IMR-90 (cell line): ENCODE measurements around the gene RPL27A. TPM values are rescaled to one million over a fixed set of nuclear protein-coding genes. Genes with fewer than 3 reads are reported as not detected.

Experiments
- ATAC-seq: fragments of 200-7000 bp; cut with Tn5 transposase; 2 replicates; pipeline ENCODE4 v1.9.1; 2020; ENCODE audit warnings: low read depth, mild to moderate bottlenecking, moderate library complexity
- BruUV-seq: library from RNA; stranded (reverse); fragments of 400-500 nt; replicated peaks from 2 replicates; lab custom pipeline; 2021; lab: Mats Ljungman, UMichigan
- CTCF ChIA-PET: fragments of 300-600 bp; formaldehyde crosslinking; extraction: SDS; loops from one replicate; lab custom pipeline; 2021; ENCODE audit warnings: antibody characterized with exemption; lab: Yijun Ruan, JAX
- POLR2A ChIA-PET: fragments of 300-600 bp; sonication (Branson Sonifier 250); formaldehyde crosslinking; loops from one replicate; lab custom pipeline; 2022; ENCODE audit warnings: antibody characterized with exemption; ENCODE audit not compliant: unreplicated experiment; lab: Charles Lee
- DNase-seq: peaks from one replicate; pipeline ENCODE4 v3.0.0; 2013
- H2AFZ ChIP-seq: replicated peaks from 2 replicates; pipeline ENCODE3; 2013; ENCODE audit warnings: low read length, mild to moderate bottlenecking; ENCODE audit not compliant: poor library complexity
- H2AK5ac ChIP-seq: 2 replicates; pipeline ENCODE4 v1.6.1; 2013; ENCODE audit warnings: low read depth, low read length, inconsistent platforms
- H2AK9ac ChIP-seq: replicated peaks from 2 replicates; pipeline ENCODE3; 2013; ENCODE audit warnings: mild to moderate bottlenecking, low read depth, low read length, moderate library complexity; ENCODE audit not compliant: poor library complexity
- H2BK120ac ChIP-seq: 2 replicates; pipeline ENCODE4 v1.6.1; 2013; ENCODE audit warnings: low read depth, low read length, inconsistent platforms
- H2BK15ac ChIP-seq: 3 replicates; pipeline ENCODE4 v1.6.1; 2013; ENCODE audit warnings: low read depth, low read length, inconsistent platforms
- H2BK20ac ChIP-seq: 2 replicates; pipeline ENCODE4 v1.6.1; 2013; ENCODE audit warnings: low read depth, mild to moderate bottlenecking, inconsistent platforms, low read length, moderate library complexity
- H2BK5ac ChIP-seq: 2 replicates; pipeline ENCODE4 v1.6.1; 2013; ENCODE audit warnings: mild to moderate bottlenecking, low read depth, low read length, inconsistent platforms; ENCODE audit not compliant: poor library complexity, severe bottlenecking
- H3K14ac ChIP-seq: replicated peaks from 2 replicates; pipeline ENCODE4 v1.6.1; 2013; ENCODE audit warnings: low read depth, low read length, inconsistent platforms
- H3K18ac ChIP-seq: 2 replicates; pipeline ENCODE4 v1.6.1; 2013; ENCODE audit warnings: low read depth, low read length, control low read depth
- H3K23ac ChIP-seq: 2 replicates; pipeline ENCODE4 v1.6.1; 2013; ENCODE audit warnings: low read depth, low read length, inconsistent platforms
- H3K27ac ChIP-seq: 2 replicates; pipeline ENCODE4 v1.5.1; 2013; ENCODE audit warnings: mild to moderate bottlenecking, control low read depth, low read length; ENCODE audit not compliant: insufficient read depth
- H3K27me3 ChIP-seq: 2 replicates; pipeline ENCODE4 v1.6.1; 2013; ENCODE audit warnings: low read length; ENCODE audit not compliant: control insufficient read depth, insufficient read depth
- H3K36me3 ChIP-seq: 2 replicates; pipeline ENCODE4 v1.6.1; 2013; ENCODE audit warnings: low read length, mixed read lengths; ENCODE audit not compliant: control insufficient read depth, insufficient read depth
- H3K4ac ChIP-seq: 2 replicates; pipeline ENCODE4 v1.6.1; 2013; ENCODE audit warnings: low read depth, low read length, inconsistent platforms
- H3K4me1 ChIP-seq: 2 replicates; pipeline ENCODE4 v1.6.1; 2013; ENCODE audit warnings: low read length, mixed read lengths; ENCODE audit not compliant: control insufficient read depth, insufficient read depth
- H3K4me2 ChIP-seq: 2 replicates; pipeline ENCODE4 v1.6.1; 2013; ENCODE audit warnings: low read depth, mild to moderate bottlenecking, control low read depth, low read length, moderate library complexity
- H3K4me3 ChIP-seq: 2 replicates; pipeline ENCODE4 v1.5.1; 2013; ENCODE audit warnings: low read depth, mild to moderate bottlenecking, control low read depth, low read length, moderate library complexity; ENCODE audit not compliant: insufficient read depth
- H3K56ac ChIP-seq: 2 replicates; pipeline ENCODE4 v1.6.1; 2013; ENCODE audit warnings: low read length, inconsistent platforms; ENCODE audit not compliant: insufficient read depth; ENCODE audit errors: extremely low read depth
- H3K79me1 ChIP-seq, 2 experiments: 2 replicates each; pipeline ENCODE4 v1.6.1; 2013; ENCODE audit warnings: low read length in 2 of 2, inconsistent platforms in 1 of 2, low read depth in 1 of 2
- H3K9ac ChIP-seq: 2 replicates; pipeline ENCODE4 v1.6.1; 2013; ENCODE audit warnings: low read depth, low read length, control low read depth
- H3K9me1 ChIP-seq: 2 replicates; pipeline ENCODE4 v1.6.1; 2013; ENCODE audit warnings: low read length, inconsistent platforms; ENCODE audit not compliant: insufficient read depth
- H3K9me3 ChIP-seq: 2 replicates; pipeline ENCODE4 v1.6.1; 2013; ENCODE audit warnings: low read length; ENCODE audit not compliant: control insufficient read depth, insufficient read depth
- H4K20me1 ChIP-seq: 2 replicates; pipeline ENCODE4 v1.6.1; 2013; ENCODE audit warnings: low read length, inconsistent platforms; ENCODE audit not compliant: insufficient read depth
- H4K5ac ChIP-seq: 2 replicates; pipeline ENCODE4 v1.6.1; 2013; ENCODE audit warnings: mild to moderate bottlenecking, low read depth, low read length, control low read depth
- H4K8ac ChIP-seq, 2 experiments: 2 replicates each; pipeline ENCODE4 v1.6.1; 2013; ENCODE audit warnings: low read depth in 2 of 2, low read length in 2 of 2, control low read depth in 1 of 2, inconsistent platforms in 1 of 2
- H4K91ac ChIP-seq: 2 replicates; pipeline ENCODE4 v1.6.1; 2013; ENCODE audit warnings: low read depth, low read length, inconsistent platforms; ENCODE audit not compliant: insufficient read depth
- BHLHE40 ChIP-seq: fragments of 150-350 bp; IDR thresholded peaks from 2 replicates; pipeline ENCODE4 v1.6.1; 2016; ENCODE audit warnings: mild to moderate bottlenecking, low read depth, low read length
- CEBPB ChIP-seq: IDR thresholded peaks from 2 replicates; pipeline ENCODE4 v1.6.1; 2012; ENCODE audit warnings: low read depth, low read length, improper control_type of control experiment
- CHD1 ChIP-seq: IDR thresholded peaks from 2 replicates; pipeline ENCODE4 v1.6.1; 2012; ENCODE audit warnings: low read depth, low read length, improper control_type of control experiment
- FOS ChIP-seq: fragments of 150-350 bp; IDR thresholded peaks from 2 replicates; pipeline ENCODE4 v1.6.1; 2016; ENCODE audit warnings: low read depth, low read length
- MAFK ChIP-seq: IDR thresholded peaks from 2 replicates; pipeline ENCODE4 v1.6.1; 2012; ENCODE audit warnings: low read depth, low read length, improper control_type of control experiment
- MAZ ChIP-seq: IDR thresholded peaks from 2 replicates; pipeline ENCODE4 v1.6.1; 2012; ENCODE audit warnings: low read depth, mild to moderate bottlenecking, low read length, improper control_type of control experiment, moderate library complexity, borderline replicate concordance
- MXI1 ChIP-seq: IDR thresholded peaks from 2 replicates; pipeline ENCODE4 v1.6.1; 2012; ENCODE audit warnings: low read depth, mild to moderate bottlenecking, low read length, moderate library complexity, borderline replicate concordance
- NFE2L2 ChIP-seq: fragments of 150-350 bp; IDR thresholded peaks from 2 replicates; pipeline ENCODE4 v1.6.1; 2016; ENCODE audit warnings: low read depth, mild to moderate bottlenecking, low read length
- POLR2A ChIP-seq: IDR thresholded peaks from 2 replicates; pipeline ENCODE4 v1.6.1; 2012; ENCODE audit warnings: mild to moderate bottlenecking, low read depth, low read length
- RAD21 ChIP-seq: IDR thresholded peaks from 2 replicates; pipeline ENCODE4 v1.6.1; 2012; ENCODE audit warnings: low read length, improper control_type of control experiment
- RCOR1 ChIP-seq: IDR thresholded peaks from 2 replicates; pipeline ENCODE4 v1.6.1; 2012; ENCODE audit warnings: mild to moderate bottlenecking, low read length, improper control_type of control experiment; ENCODE audit not compliant: insufficient replicate concordance
- RFX5 ChIP-seq: IDR thresholded peaks from 2 replicates; pipeline ENCODE4 v1.8.0; 2012; ENCODE audit warnings: low read depth, mild to moderate bottlenecking, low read length, moderate library complexity
- SMC3 ChIP-seq: fragments of 150-350 bp; IDR thresholded peaks from 2 replicates; pipeline ENCODE4 v1.6.1; 2016; ENCODE audit warnings: low read depth, mild to moderate bottlenecking, antibody characterized with exemption, low read length, moderate library complexity
- WGBS, 2 experiments: methylation state at CpG; one replicate each; pipeline versions ENCODE4 v1.1.5 to v1.1.7; 2013; ENCODE audit warnings: missing lambda C conversion rate in 2 of 2; ENCODE audit not compliant: insufficient read length in 1 of 2; ENCODE audit errors: extremely low coverage in 2 of 2; 5-methylcytosine and 5-hydroxymethylcytosine counted together
- dilution Hi-C: fragments of 300-500 bp; cut with HindIII; formaldehyde crosslinking; loops from one replicate; pipeline ENCODE4 v1.14.3; 2018; ENCODE audit warnings: low sequenced_read_pairs; ENCODE audit not compliant: unreplicated experiment
- in situ Hi-C: fragments of 300-500 bp; cut with MboI; formaldehyde crosslinking; loops from 3 replicates; pipeline ENCODE4 v1.14.3; 2019; ENCODE audit warnings: low sequenced_read_pairs, inconsistent platforms, mixed read lengths
- intact Hi-C: fragments of 100-400 bp; cut with micrococcal nuclease; formaldehyde crosslinking; loops from 2 replicates; pipeline ENCODE4 v1.10.0; 2022
- polyA plus RNA-seq, 3 experiments: library from polyadenylated mRNA; depleted of rRNA; stranded (reverse); fragments of >200 nt; gene quantifications; 2 replicates each; pipeline ENCODE4 v1.2.3, GENCODE V29; 2012; ENCODE audit warnings: low replicate concordance in 1 of 3
- total RNA-seq: library from RNA; depleted of rRNA; stranded (reverse); fragments of >200 nt; gene quantifications from 2 replicates; pipeline ENCODE4 v1.2.3, GENCODE V29; 2012
- TF ChIP-seq, protein P1 (sequence below): fragments of 150-350 bp; IDR thresholded peaks from 2 replicates; pipeline ENCODE4 v1.6.1; 2017; ENCODE audit warnings: mild to moderate bottlenecking, antibody characterized with exemption, low read length, low read depth
- TF ChIP-seq, protein P2 (sequence below): fragments of 150-350 bp; IDR thresholded peaks from 2 replicates; pipeline ENCODE4 v1.6.1; 2016; ENCODE audit warnings: low read depth, mild to moderate bottlenecking, low read length, moderate library complexity, borderline replicate concordance

Gene RPL27A
- total and polyA plus RNA-seq, 2 of the 4 experiments (the other 2 are of a cell fraction), result 786 to 849 TPM

DNA sequence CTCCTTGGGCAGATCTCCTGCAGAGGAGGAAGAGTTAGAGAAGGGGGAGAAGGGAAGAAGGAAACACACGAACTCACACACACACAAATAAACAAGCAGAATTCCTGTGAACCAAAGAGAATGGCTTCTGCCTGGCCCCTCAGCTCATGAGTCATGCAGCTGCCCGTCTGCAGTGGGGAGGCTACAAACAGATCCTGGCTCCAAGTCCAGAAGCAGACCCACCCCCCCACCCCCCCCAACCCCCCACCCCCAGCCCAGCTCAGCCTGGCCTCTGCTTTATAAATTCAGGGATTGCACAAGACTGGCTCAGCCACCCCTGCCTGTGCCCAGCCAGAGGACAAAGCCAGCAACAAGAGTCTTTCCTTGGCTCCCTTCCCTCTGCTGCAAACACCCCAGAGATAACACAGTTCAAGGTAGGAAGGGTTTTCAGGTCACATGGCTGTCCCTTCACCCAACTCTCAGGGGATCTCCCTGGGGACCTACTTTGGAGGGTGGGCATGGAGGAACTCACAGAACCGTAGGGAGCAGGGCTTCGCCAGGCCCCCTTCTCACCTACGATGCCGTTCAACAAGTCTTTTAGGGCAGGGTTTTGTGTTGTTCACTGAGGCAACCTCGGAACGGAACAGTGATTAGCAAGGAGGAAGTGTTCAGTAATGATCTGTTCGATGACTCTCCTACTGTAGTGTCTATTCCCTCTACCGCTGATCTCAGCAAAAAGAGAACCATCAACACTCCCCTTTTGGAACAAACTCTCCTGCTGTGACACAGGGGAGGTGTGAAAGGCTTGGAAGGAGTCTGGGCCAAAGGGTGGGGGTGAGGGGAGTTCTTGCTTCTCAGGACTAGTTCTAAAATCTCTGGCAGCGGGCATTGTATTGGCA, 35.5 kb downstream of the RPL27A start:
- H3K36me3 ChIP-seq, result peaks cover 32% of the 10 kb centered on the region
- in situ Hi-C loops (no loop called here), dilution Hi-C loops (no loop called here), intact Hi-C loops (loop anchor here (2.0 to 5.0 kb wide), 4 partner anchors 29 to 154 kb away; a partner anchor contains a TSS)
- peaks cover 74% of the 10 kb centered on the region for H3K9me1 ChIP-seq
- WGBS, 2 experiments, result no CpG with 5 or more reads among the region's 11 CpGs
- H2BK5ac ChIP-seq, result peak overlapping the region; percentile 99
- peak overlapping the region; percentile 99 for H3K14ac ChIP-seq
- POLR2A ChIA-PET, result interaction anchor here (0.7 kb wide), 1 partner anchor 87 kb away, joined by 3 read pairs; no protein-coding TSS in a partner anchor
- peak overlapping the region; percentile 76 for H3K4me2 ChIP-seq
- no TSS peak for BruUV-seq
- peaks cover 19 to 85% of the 10 kb centered on the region in 2 experiments; a peak in 3 of 4 replicates for H3K79me1 ChIP-seq
- H2AK5ac ChIP-seq, result peak overlapping the region; percentile 99
- peak; percentile 44 for ATAC-seq
- H3K4ac ChIP-seq, result peak overlapping the region; percentile 100
- peak overlapping the region; percentile 97 for H4K5ac ChIP-seq
- H3K56ac ChIP-seq, result peak overlapping the region; percentile 100
- H4K20me1 ChIP-seq, result no peaks in the 10 kb centered on the region
- H3K4me1 ChIP-seq, result peaks cover 62% of the 10 kb centered on the region
- H2BK15ac ChIP-seq, result peak overlapping the region; percentile 98
- H3K9ac ChIP-seq, result peak overlapping the region; percentile 96
- DNase-seq, result peak; percentile 97
- peak overlapping the region; percentile 98 for H3K18ac ChIP-seq
- H2BK120ac ChIP-seq, result peak overlapping the region; percentile 99
- H3K4me3 ChIP-seq, result peak overlapping the region; percentile 19; the same call in 1 of the 2 replicates
- peak overlapping the region; percentile 94 to 99 for H4K8ac ChIP-seq
- CTCF ChIA-PET, result no interaction called here
- peak overlapping the region; percentile 97 for H2AK9ac ChIP-seq
- peak overlapping the region; percentile 35 for H2AFZ ChIP-seq
- no peaks in the 10 kb centered on the region for H3K9me3 ChIP-seq
- peak overlapping the region; percentile 100 for H3K23ac ChIP-seq
- H3K27me3 ChIP-seq, result no peaks in the 10 kb centered on the region
- peak overlapping the region; percentile 98 for H2BK20ac ChIP-seq
- peak overlapping the region; percentile 99 for H3K27ac ChIP-seq
- H4K91ac ChIP-seq, result peak overlapping the region; percentile 100
- TF ChIP-seq FOS (peak; percentile 77), NFE2L2 (no peak), BHLHE40 (no peak), SMC3 (0 out of 2 replicates have a peak, but pooled peaks have one; percentile 5), CHD1 (no peak), MXI1 (no peak), POLR2A (peak; percentile 60; the same call in 1 of the 2 replicates), RCOR1 (no peak), RFX5 (no peak), RAD21 (no peak; the same call in 1 of the 2 replicates), CEBPB (peak; percentile 91), MAZ (peak; percentile 58; the same call in 1 of the 2 replicates), MAFK (peak; percentile 80)
- TF ChIP-seq, protein P1, sequence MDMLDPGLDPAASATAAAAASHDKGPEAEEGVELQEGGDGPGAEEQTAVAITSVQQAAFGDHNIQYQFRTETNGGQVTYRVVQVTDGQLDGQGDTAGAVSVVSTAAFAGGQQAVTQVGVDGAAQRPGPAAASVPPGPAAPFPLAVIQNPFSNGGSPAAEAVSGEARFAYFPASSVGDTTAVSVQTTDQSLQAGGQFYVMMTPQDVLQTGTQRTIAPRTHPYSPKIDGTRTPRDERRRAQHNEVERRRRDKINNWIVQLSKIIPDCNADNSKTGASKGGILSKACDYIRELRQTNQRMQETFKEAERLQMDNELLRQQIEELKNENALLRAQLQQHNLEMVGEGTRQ, result no peak
- TF ChIP-seq, protein P2, sequence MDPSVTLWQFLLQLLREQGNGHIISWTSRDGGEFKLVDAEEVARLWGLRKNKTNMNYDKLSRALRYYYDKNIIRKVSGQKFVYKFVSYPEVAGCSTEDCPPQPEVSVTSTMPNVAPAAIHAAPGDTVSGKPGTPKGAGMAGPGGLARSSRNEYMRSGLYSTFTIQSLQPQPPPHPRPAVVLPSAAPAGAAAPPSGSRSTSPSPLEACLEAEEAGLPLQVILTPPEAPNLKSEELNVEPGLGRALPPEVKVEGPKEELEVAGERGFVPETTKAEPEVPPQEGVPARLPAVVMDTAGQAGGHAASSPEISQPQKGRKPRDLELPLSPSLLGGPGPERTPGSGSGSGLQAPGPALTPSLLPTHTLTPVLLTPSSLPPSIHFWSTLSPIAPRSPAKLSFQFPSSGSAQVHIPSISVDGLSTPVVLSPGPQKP, result no peak
